OCI-LY3 (cell line): ENCODE results near the gene FSCN2.

Experiments
- H2AFZ ChIP-seq: fragments of 200-600, 300-600 bp; shearing (Covaris generic); 2 replicates; pipeline ENCODE4 v1.6.0; 2014; ENCODE audit warnings: antibody characterized with exemption, low read depth, low read length
- H3K27ac ChIP-seq: fragments of 200-600, 300-600 bp; sonication (generic); 2 replicates; pipeline ENCODE4 v1.5.1; 2014; ENCODE audit warnings: mild to moderate bottlenecking, low read length, moderate library complexity, mixed read lengths
- H3K27me3 ChIP-seq: fragments of 200-600, 300-600 bp; sonication (generic); 2 replicates; pipeline ENCODE4 v1.6.1; 2014; ENCODE audit warnings: low read depth, low read length, mixed read lengths
- H3K36me3 ChIP-seq: fragments of 200-600, 300-600 bp; sonication (generic); replicated peaks from 2 replicates; pipeline ENCODE3; 2014; ENCODE audit warnings: low read depth, low read length, mixed read lengths
- H3K4me1 ChIP-seq: fragments of 300-600, 200-600 bp; sonication (generic); 2 replicates; pipeline ENCODE4 v1.6.1; 2014; ENCODE audit warnings: low read length, mixed read lengths
- H3K4me2 ChIP-seq: fragments of 200-600, 300-600 bp; sonication (generic); 2 replicates; pipeline ENCODE4 v1.6.1; 2014; ENCODE audit warnings: low read length, mixed read lengths
- H3K4me3 ChIP-seq: fragments of 300-600, 200-600 bp; sonication (generic); 2 replicates; pipeline ENCODE4 v1.5.1; 2014; ENCODE audit warnings: antibody characterized with exemption, mild to moderate bottlenecking, low read length, moderate library complexity
- H3K79me2 ChIP-seq: fragments of 300-600, 200-600 bp; shearing (Covaris generic); 2 replicates; pipeline ENCODE4 v1.6.1; 2014; ENCODE audit warnings: mild to moderate bottlenecking, low read length, mixed read lengths
- H3K9ac ChIP-seq: fragments of 300-600, 200-600 bp; shearing (Covaris generic); 2 replicates; pipeline ENCODE4 v1.6.0; 2014; ENCODE audit warnings: mild to moderate bottlenecking, low read length, moderate library complexity
- H3K9me3 ChIP-seq: fragments of 200-600, 300-600 bp; shearing (Covaris generic); 2 replicates; pipeline ENCODE4 v1.6.1; 2014; ENCODE audit warnings: low read length, mixed read lengths; ENCODE audit not compliant: insufficient read depth
- H4K20me1 ChIP-seq: fragments of 200-600, 300-600 bp; sonication (generic); 2 replicates; pipeline ENCODE4 v1.6.1; 2016; ENCODE audit warnings: low read length, mixed read lengths; ENCODE audit not compliant: insufficient read depth
- EZH2phosphoT487 ChIP-seq: fragments of 200-600 bp; shearing (Covaris generic); IDR thresholded peaks from 2 replicates; pipeline ENCODE4 v1.6.1; 2018; ENCODE audit warnings: antibody characterized with exemption, mixed run types, low read depth
- TF ChIP-seq, protein P1 (sequence below): fragments of 200-600, 300-600 bp; sonication (generic); IDR thresholded peaks from 2 replicates; pipeline ENCODE4 v1.5.1; 2014; ENCODE audit warnings: antibody characterized with exemption, low read length, low read depth

Gene FSCN2

DNA sequence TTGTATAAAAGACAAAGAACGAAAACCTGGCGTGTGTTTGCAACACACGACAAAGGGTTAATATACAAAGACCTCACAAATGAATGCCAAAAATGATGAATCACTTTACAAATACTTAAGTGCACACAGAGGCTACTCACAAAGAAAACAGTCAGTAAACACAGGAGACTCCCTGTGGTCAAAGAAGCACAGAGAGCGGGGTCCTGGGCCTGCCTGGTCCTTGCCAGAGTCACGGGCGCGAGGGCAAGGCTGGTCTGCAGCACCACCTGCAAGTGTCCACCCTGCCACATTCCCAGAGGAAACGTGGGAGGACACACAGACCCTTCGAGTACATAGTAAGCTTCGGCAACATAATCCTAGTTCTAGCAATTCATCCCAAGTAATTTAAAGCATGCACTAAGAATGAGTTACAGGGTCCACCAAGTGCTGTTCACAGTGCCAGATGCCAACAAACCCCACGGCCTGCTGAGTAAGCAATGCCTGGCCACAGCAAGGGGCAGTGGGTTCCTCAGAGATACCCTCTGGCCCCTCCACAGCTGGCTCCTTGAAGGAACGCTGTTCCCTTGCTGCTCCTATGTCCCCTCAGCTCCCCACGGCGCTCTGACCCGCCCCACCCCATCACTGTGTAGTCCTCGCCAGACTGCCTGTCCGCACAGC is 48.6 kb downstream of the FSCN2 start:
- peaks cover 3% of the 10 kb centered on the region; the same call in 1 of the 2 replicates for H3K79me2 ChIP-seq
- no peaks in the 10 kb centered on the region for H3K27me3 ChIP-seq
- H3K36me3 ChIP-seq: peaks cover 27% of the 10 kb centered on the region
- TF ChIP-seq, protein P1, sequence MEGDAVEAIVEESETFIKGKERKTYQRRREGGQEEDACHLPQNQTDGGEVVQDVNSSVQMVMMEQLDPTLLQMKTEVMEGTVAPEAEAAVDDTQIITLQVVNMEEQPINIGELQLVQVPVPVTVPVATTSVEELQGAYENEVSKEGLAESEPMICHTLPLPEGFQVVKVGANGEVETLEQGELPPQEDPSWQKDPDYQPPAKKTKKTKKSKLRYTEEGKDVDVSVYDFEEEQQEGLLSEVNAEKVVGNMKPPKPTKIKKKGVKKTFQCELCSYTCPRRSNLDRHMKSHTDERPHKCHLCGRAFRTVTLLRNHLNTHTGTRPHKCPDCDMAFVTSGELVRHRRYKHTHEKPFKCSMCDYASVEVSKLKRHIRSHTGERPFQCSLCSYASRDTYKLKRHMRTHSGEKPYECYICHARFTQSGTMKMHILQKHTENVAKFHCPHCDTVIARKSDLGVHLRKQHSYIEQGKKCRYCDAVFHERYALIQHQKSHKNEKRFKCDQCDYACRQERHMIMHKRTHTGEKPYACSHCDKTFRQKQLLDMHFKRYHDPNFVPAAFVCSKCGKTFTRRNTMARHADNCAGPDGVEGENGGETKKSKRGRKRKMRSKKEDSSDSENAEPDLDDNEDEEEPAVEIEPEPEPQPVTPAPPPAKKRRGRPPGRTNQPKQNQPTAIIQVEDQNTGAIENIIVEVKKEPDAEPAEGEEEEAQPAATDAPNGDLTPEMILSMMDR: no peak
- TF ChIP-seq EZH2phosphoT487: no peak
- no peaks in the 10 kb centered on the region; the same call in 1 of the 2 replicates for H4K20me1 ChIP-seq
- H3K4me1 ChIP-seq: no peaks in the 10 kb centered on the region
- H3K9ac ChIP-seq: no peak overlapping the region
- no peak overlapping the region for H3K27ac ChIP-seq
- no peaks in the 10 kb centered on the region for H3K9me3 ChIP-seq
- H2AFZ ChIP-seq: no peak overlapping the region
- H3K4me3 ChIP-seq: no peak overlapping the region
- no peak overlapping the region for H3K4me2 ChIP-seq

DNA sequence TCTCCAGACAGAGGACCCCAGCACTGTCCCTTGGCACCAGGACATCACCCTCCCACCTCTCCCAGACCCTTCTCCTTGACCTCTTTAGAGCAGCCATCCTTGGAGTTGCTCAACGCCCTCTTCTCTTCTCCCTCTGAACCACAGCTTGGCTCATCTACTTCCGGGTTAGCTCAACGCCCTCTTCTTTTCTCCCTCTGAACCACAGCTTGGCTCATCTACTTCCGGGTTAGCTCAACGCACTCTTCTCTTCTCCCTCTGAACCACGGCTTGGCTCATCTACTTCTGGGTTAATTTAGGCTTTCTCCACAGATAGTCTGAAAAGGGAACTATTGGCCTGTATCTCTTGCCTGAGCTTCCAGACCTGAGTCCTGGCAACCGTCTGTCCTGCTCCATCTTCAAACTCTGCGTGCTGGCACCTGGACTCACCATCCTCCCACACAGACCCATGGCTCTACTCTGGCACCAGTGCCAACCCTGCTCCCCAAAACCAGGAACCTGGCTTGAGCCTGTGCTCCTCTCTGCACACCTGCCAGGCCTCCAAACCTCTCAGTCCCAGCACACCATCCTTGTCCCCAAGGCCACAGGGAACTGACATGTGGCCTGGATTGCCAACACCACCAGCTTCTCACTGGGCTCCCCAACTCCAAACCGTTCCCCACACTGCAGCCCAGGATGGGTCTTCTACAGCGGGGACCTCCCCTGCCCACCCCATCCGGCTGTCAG is 49.3 kb downstream of the FSCN2 start:
- Histone ChIP-seq H3K27ac (no peak overlapping the region), H3K4me1 (no peaks in the 10 kb centered on the region), H3K4me2 (no peak overlapping the region), H4K20me1 (no peaks in the 10 kb centered on the region; the same call in 1 of the 2 replicates), H3K27me3 (no peaks in the 10 kb centered on the region), H3K9ac (no peak overlapping the region), H2AFZ (no peak overlapping the region), H3K36me3 (peaks cover 30% of the 10 kb centered on the region), H3K9me3 (no peaks in the 10 kb centered on the region), H3K79me2 (peaks cover 3% of the 10 kb centered on the region; the same call in 1 of the 2 replicates), H3K4me3 (no peak overlapping the region)
- TF ChIP-seq, protein P1: no peak
- TF ChIP-seq EZH2phosphoT487: no peak

DNA sequence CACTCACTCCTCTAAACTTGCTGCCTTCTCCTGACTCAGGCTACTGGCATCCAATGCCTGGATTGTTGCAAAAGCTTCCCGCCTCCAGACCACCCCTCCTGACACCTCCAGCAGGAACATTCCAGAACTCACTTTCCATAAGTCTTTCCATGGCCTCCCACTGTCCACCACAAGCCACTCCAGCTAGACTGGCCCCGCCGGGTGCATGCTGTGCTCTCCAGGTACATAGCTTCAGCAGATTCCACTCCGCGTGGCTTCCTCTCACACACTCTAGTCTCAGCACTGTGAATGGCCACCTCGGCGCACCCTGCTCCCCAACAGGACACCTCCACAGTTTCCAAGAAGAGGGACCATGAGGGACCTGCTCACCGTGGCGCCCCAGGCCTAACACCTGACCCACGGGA is 49.9 kb downstream of the FSCN2 start:
- Histone ChIP-seq H4K20me1 (no peaks in the 10 kb centered on the region; the same call in 1 of the 2 replicates), H3K4me2 (no peak overlapping the region), H2AFZ (no peak overlapping the region), H3K4me1 (no peaks in the 10 kb centered on the region), H3K27ac (no peak overlapping the region), H3K4me3 (no peak overlapping the region), H3K36me3 (peaks cover 32% of the 10 kb centered on the region), H3K9me3 (no peaks in the 10 kb centered on the region), H3K27me3 (no peaks in the 10 kb centered on the region), H3K79me2 (peaks cover 3% of the 10 kb centered on the region; the same call in 1 of the 2 replicates), H3K9ac (no peak overlapping the region)
- TF ChIP-seq EZH2phosphoT487: no peak
- TF ChIP-seq, protein P1: no peak

DNA sequence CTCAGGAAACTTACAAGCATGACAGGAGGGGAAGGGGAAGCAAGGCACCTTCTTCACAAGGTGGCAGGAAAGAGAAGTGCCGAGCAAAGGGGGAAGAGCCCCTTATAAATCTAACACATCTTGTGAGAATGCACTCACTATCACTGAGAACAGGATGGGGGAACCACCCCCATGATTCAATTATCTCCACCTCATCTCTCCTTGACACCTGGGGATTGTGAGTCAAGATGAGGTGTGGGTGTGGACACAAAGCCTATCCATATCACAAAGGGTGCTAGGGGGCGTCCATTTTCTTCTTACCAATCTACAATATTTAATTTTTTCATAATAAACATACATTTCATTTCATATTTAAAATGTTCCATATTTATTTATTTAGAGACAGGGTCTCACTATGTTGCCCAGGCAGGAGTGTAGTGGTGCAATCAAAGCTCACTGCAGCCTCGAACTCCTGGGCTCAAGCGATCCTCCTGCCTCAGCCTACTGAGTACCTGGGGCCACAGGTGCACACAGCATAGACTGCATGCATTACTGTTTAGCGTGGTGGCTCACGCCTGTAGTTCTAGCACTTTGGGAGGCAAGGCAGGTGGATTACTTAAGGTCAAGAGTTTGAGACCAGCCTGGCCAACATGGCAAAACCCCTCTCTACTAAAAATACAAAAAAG is 50.5 kb downstream of the FSCN2 start:
- H4K20me1 ChIP-seq: no peaks in the 10 kb centered on the region; the same call in 1 of the 2 replicates
- H3K27me3 ChIP-seq: no peaks in the 10 kb centered on the region
- H3K4me2 ChIP-seq: no peak overlapping the region
- no peak overlapping the region for H3K4me3 ChIP-seq
- TF ChIP-seq, protein P1: no peak
- no peak for TF ChIP-seq EZH2phosphoT487
- H3K27ac ChIP-seq: no peak overlapping the region
- H2AFZ ChIP-seq: no peak overlapping the region
- H3K9me3 ChIP-seq: no peaks in the 10 kb centered on the region
- no peaks in the 10 kb centered on the region for H3K4me1 ChIP-seq
- peaks cover 39% of the 10 kb centered on the region for H3K36me3 ChIP-seq
- H3K79me2 ChIP-seq: peaks cover 3% of the 10 kb centered on the region; the same call in 1 of the 2 replicates
- H3K9ac ChIP-seq: no peak overlapping the region
